ENCODE data around the gene SHQ1. TPM values are rescaled to one million over a fixed set of nuclear protein-coding genes. Genes with fewer than 3 reads are reported as not detected.

The SHQ1 gene
- total RNA-seq, 1 experiment from 2014 or later = 32.5 TPM

DNA sequence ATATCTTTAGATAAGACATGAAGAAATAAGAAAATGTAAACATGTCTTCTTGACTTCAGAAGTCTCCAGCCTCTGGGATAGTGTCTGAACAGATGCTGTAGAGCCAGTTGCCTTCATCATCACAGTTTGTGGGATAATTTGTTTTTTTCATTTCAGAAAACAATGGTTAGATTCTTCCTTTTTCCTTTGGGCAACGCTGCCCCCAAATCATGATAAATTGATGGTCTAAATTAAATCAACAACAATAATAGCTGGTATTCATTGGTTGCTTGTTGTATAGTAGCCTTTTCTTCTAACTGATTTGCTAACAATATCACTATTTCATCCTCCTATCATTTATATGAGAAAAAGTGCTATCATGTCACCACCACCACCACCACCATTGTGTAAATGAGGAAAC lies 12.6 kb upstream of the SHQ1 start:
- H3K23me2 ChIP-seq (ENCODE audit: insufficient read length, low read depth, low read length, poor library complexity, severe bottlenecking) = no peaks in the 10 kb centered on the region
- H2BK12ac ChIP-seq (ENCODE audit: insufficient read length, low read depth, low read length) = no peak overlapping the region
- no peaks in the 10 kb centered on the region for H3K4me1 ChIP-seq (ENCODE audit: insufficient read depth, low read length)
- no peak overlapping the region for H3K14ac ChIP-seq (ENCODE audit: insufficient read depth, low read length)
- no peaks in the 10 kb centered on the region for H3K27me3 ChIP-seq (ENCODE audit: insufficient read depth, low read length)
- H3T11ph ChIP-seq (ENCODE audit: low read length) = no peak overlapping the region
- no peaks in the 10 kb centered on the region for H3K9me3 ChIP-seq (ENCODE audit: control insufficient read depth, low read depth, low read length)
- no peak overlapping the region for H4K5ac ChIP-seq (ENCODE audit: insufficient read length, low read depth, low read length)
- Mint-ChIP-seq H3K27ac (no peak overlapping the region), H3K4me3 (no peak overlapping the region), H3K4me1 (no peaks in the 10 kb centered on the region), H3K27me3 (ENCODE audit: low read depth) (peaks cover 1% of the 10 kb centered on the region), H3K36me3 (ENCODE audit: insufficient read depth in 1 of 3, low read depth in 3 of 3) (no peaks in the 10 kb centered on the region), H3K9me3 (no peaks in the 10 kb centered on the region)
- H2BK20ac ChIP-seq (ENCODE audit: low read depth, low read length, poor library complexity, severe bottlenecking) = no peak overlapping the region
- TF ChIP-seq, protein P1, sequence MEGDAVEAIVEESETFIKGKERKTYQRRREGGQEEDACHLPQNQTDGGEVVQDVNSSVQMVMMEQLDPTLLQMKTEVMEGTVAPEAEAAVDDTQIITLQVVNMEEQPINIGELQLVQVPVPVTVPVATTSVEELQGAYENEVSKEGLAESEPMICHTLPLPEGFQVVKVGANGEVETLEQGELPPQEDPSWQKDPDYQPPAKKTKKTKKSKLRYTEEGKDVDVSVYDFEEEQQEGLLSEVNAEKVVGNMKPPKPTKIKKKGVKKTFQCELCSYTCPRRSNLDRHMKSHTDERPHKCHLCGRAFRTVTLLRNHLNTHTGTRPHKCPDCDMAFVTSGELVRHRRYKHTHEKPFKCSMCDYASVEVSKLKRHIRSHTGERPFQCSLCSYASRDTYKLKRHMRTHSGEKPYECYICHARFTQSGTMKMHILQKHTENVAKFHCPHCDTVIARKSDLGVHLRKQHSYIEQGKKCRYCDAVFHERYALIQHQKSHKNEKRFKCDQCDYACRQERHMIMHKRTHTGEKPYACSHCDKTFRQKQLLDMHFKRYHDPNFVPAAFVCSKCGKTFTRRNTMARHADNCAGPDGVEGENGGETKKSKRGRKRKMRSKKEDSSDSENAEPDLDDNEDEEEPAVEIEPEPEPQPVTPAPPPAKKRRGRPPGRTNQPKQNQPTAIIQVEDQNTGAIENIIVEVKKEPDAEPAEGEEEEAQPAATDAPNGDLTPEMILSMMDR (conservative IDR thresholded peaks at IDR 0.05) = no peak
- no peak overlapping the region for H2AFZ ChIP-seq (ENCODE audit: low read length)
- H3K9ac ChIP-seq (ENCODE audit: extremely low read depth, insufficient read length, low read length) = no peak overlapping the region
- no peak overlapping the region for H2BK120ac ChIP-seq (ENCODE audit: low read depth, low read length, poor library complexity, severe bottlenecking)
- DNase-seq = no peak
- H3K4me2 ChIP-seq (ENCODE audit: insufficient read depth, insufficient read length, low read length) = no peak overlapping the region
- no peak overlapping the region for H4K8ac ChIP-seq (replicated peaks; ENCODE audit: insufficient read length, low read depth, low read length)
- no peaks in the 10 kb centered on the region for H3K79me2 ChIP-seq (ENCODE audit: insufficient read depth, low read length)
- no peak overlapping the region for H3K4ac ChIP-seq (ENCODE audit: low read depth, low read length)
- H3K79me1 ChIP-seq (ENCODE audit: insufficient read depth, low read depth, low read length, poor library complexity, severe bottlenecking) = no peaks in the 10 kb centered on the region
- no peak overlapping the region for H3K18ac ChIP-seq (ENCODE audit: insufficient read length, low read depth, low read length)
- no peak overlapping the region for H4K91ac ChIP-seq (ENCODE audit: insufficient read length, low read depth, low read length)
- no CpG with 5 or more reads among the region's 1 CpG for WGBS (ENCODE audit: extremely low coverage, insufficient read length, low lambda C conversion rate)
- no peaks in the 10 kb centered on the region for H4K20me1 ChIP-seq (ENCODE audit: control insufficient read depth, insufficient read depth, insufficient read length)
- no peak overlapping the region for H2BK15ac ChIP-seq (ENCODE audit: low read depth, low read length)
- H3K27ac ChIP-seq (ENCODE audit: insufficient read length, low read depth, low read length) = no peak overlapping the region
- no peak overlapping the region for H3K56ac ChIP-seq (ENCODE audit: insufficient read length, low read depth, low read length)
- H2AK5ac ChIP-seq (ENCODE audit: insufficient read length, low read length) = no peak overlapping the region
- H2BK5ac ChIP-seq (ENCODE audit: insufficient read length, low read length) = no peak overlapping the region
- no peak overlapping the region for H3K23ac ChIP-seq (ENCODE audit: insufficient read length, low read depth, low read length)
